Natural killer cell (primary cell): Measurements from ENCODE around the gene SNX22. TPM values are rescaled to one million over a fixed set of nuclear protein-coding genes. Genes with fewer than 3 reads are reported as not detected.

Experiments
- ATAC-seq, 3 donors: fragments of 150-1000 bp in 2 of 3; fragments of 200-7000 bp in 1 of 3; cut with Tn5 transposase; 1 replicate in 1 of 3; 2 replicates in 2 of 3; pipeline ENCODE4 v1.10.0; 2021; ENCODE audit warnings: mild to moderate bottlenecking in 2 of 3, moderate library complexity in 2 of 3
- DNase-seq, 2 donors: peaks; one replicate each; pipeline versions ENCODE4 v3.0.0 to v3.0.0-alpha.2; 2013 to 2021; ENCODE audit warnings: mixed read lengths in 1 of 2
- H3K27ac ChIP-seq: one replicate; pipeline ENCODE4 v1.5.1; 2013; ENCODE audit warnings: mild to moderate bottlenecking, low read length
- H3K27me3 ChIP-seq: one replicate; pipeline ENCODE4 v1.6.1; 2013; ENCODE audit warnings: low read length; ENCODE audit not compliant: control insufficient read depth, insufficient read depth
- H3K36me3 ChIP-seq: one replicate; pipeline ENCODE4 v1.6.1; 2013; ENCODE audit warnings: low read length; ENCODE audit not compliant: control insufficient read depth, insufficient read depth
- H3K4me1 ChIP-seq: one replicate; pipeline ENCODE4 v1.6.1; 2013; ENCODE audit warnings: low read length; ENCODE audit not compliant: control insufficient read depth, insufficient read depth
- H3K4me3 ChIP-seq: one replicate; pipeline ENCODE4 v1.5.1; 2013; ENCODE audit warnings: low read length
- H3K9me3 ChIP-seq: one replicate; pipeline ENCODE4 v1.6.1; 2013; ENCODE audit warnings: low read length; ENCODE audit not compliant: control insufficient read depth, insufficient read depth
- H3K27ac Mint-ChIP-seq, 2 donors: one replicate each; pipeline ENCODE4 v1.8.0; 2022; ENCODE audit warnings: mild to moderate bottlenecking in 2 of 2, mixed read lengths in 2 of 2, moderate library complexity in 1 of 2
- H3K27me3 Mint-ChIP-seq, 2 donors: one replicate each; pipeline ENCODE4 v1.8.0; 2022; ENCODE audit warnings: low read depth in 2 of 2, mixed read lengths in 2 of 2
- H3K36me3 Mint-ChIP-seq: one replicate; pipeline ENCODE4 v1.8.0; 2022; ENCODE audit warnings: mixed read lengths
- H3K4me1 Mint-ChIP-seq, 2 donors: one replicate each; pipeline ENCODE4 v1.8.0; 2022; ENCODE audit warnings: mixed read lengths in 2 of 2
- H3K4me3 Mint-ChIP-seq: one replicate; pipeline ENCODE4 v1.8.0; 2022; ENCODE audit warnings: mild to moderate bottlenecking, moderate library complexity, mixed read lengths
- H3K9me3 Mint-ChIP-seq, 2 donors: one replicate each; pipeline ENCODE4 v1.8.0; 2022; ENCODE audit warnings: mixed read lengths in 2 of 2
- WGBS: methylation state at CpG from one replicate; pipeline ENCODE4 v1.1.7; 2013; ENCODE audit warnings: missing lambda C conversion rate; ENCODE audit not compliant: insufficient coverage; 5-methylcytosine and 5-hydroxymethylcytosine counted together
- intact Hi-C: fragments of 100-400 bp; cut with micrococcal nuclease; formaldehyde crosslinking; loops from one replicate; pipeline ENCODE4 v1.14.2; 2022
- total RNA-seq, 4 donors: library from RNA; stranded (reverse); fragments of 120-200 nt in 1 of 4; gene quantifications; one replicate each; pipeline versions ENCODE4 v1.2.3 to v1.2.4, GENCODE V29; 2013 to 2022
- TF ChIP-seq, protein P1 (sequence below): fragments of 200-600 bp; IDR thresholded peaks from one replicate; pipeline ENCODE4 v1.8.0; 2022; ENCODE audit warnings: antibody characterized with exemption

The SNX22 gene
- total RNA-seq, 3 donors from 2014 or later (not counting 1 experiment from before 2014, with no cell fraction given) = 0.41 to 0.80 (median 0.75) TPM

DNA sequence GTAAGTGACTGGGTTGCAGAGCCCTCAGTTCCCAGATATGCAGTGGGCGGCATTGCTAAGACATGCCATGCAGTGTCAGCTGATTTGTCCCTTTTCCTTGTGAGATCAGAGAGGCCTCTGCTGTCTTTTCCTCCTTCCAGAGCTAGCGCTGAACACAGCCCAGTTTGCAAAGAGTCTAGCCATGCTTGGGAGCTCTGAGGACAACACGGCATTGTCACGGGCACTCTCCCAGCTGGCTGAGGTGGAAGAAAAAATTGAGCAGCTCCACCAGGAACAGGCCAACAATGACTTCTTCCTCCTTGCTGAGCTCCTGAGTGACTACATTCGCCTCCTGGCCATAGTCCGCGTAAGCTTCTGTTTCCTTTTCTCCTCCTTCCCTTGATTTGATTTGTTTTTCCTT, 20.0 kb upstream of the SNX22 start:
- Mint-ChIP-seq H3K36me3 (peaks cover 22% of the 10 kb centered on the region), H3K27me3 (no peaks in the 10 kb centered on the region), H3K27ac (no peak overlapping the region), H3K4me3 (no peak overlapping the region), H3K4me1 (peaks cover 11 to 12% of the 10 kb centered on the region in 2 donors), H3K9me3 (no peaks in the 10 kb centered on the region)
- TF ChIP-seq, protein P1, sequence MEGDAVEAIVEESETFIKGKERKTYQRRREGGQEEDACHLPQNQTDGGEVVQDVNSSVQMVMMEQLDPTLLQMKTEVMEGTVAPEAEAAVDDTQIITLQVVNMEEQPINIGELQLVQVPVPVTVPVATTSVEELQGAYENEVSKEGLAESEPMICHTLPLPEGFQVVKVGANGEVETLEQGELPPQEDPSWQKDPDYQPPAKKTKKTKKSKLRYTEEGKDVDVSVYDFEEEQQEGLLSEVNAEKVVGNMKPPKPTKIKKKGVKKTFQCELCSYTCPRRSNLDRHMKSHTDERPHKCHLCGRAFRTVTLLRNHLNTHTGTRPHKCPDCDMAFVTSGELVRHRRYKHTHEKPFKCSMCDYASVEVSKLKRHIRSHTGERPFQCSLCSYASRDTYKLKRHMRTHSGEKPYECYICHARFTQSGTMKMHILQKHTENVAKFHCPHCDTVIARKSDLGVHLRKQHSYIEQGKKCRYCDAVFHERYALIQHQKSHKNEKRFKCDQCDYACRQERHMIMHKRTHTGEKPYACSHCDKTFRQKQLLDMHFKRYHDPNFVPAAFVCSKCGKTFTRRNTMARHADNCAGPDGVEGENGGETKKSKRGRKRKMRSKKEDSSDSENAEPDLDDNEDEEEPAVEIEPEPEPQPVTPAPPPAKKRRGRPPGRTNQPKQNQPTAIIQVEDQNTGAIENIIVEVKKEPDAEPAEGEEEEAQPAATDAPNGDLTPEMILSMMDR = no peak
- Histone ChIP-seq H3K9me3 (no peaks in the 10 kb centered on the region), H3K27me3 (no peaks in the 10 kb centered on the region), H3K4me1 (no peaks in the 10 kb centered on the region), H3K27ac (no peak overlapping the region), H3K4me3 (no peak overlapping the region), H3K36me3 (peaks cover 84% of the 10 kb centered on the region)
- ATAC-seq (no peak), DNase-seq (no peak)
- intact Hi-C loops = no loop called here
- WGBS = over 99% methylated on average over 7 of the region's 7 CpGs

DNA sequence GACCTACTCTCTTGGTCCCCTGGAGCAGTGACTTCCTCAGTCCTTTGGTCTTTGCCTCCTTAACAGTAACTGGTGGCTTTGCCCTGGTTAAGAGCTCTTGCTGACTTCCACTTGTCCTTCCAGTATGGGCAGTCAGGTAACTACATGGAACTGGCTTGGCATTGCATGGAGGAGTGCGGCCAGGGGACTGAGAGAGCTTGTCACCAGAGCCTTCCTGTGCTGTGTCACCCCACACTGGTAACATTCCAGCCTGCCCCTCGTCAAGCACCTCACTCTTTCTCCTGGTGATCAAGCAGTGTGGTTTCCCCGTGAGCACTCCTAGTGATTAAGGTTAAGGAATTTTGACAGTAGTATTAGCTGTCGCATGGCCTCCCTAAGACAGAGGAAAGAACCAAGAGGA, 19.3 kb upstream of the SNX22 start:
- Histone ChIP-seq H3K27me3 (no peaks in the 10 kb centered on the region), H3K4me1 (no peaks in the 10 kb centered on the region), H3K9me3 (no peaks in the 10 kb centered on the region), H3K27ac (no peak overlapping the region), H3K36me3 (peaks cover 83% of the 10 kb centered on the region), H3K4me3 (no peak overlapping the region)
- no peak overlapping the region for H3K4me3 Mint-ChIP-seq
- ATAC-seq (no peak), DNase-seq (no peak)
- peaks cover 11 to 12% of the 10 kb centered on the region in 2 donors for H3K4me1 Mint-ChIP-seq
- H3K27ac Mint-ChIP-seq = no peak overlapping the region
- H3K9me3 Mint-ChIP-seq = no peaks in the 10 kb centered on the region
- TF ChIP-seq, protein P1 = no peak
- intact Hi-C loops = no loop called here
- WGBS = 96% methylated on average over 4 of the region's 4 CpGs
- peaks cover 18% of the 10 kb centered on the region for H3K36me3 Mint-ChIP-seq
- H3K27me3 Mint-ChIP-seq = no peaks in the 10 kb centered on the region

DNA sequence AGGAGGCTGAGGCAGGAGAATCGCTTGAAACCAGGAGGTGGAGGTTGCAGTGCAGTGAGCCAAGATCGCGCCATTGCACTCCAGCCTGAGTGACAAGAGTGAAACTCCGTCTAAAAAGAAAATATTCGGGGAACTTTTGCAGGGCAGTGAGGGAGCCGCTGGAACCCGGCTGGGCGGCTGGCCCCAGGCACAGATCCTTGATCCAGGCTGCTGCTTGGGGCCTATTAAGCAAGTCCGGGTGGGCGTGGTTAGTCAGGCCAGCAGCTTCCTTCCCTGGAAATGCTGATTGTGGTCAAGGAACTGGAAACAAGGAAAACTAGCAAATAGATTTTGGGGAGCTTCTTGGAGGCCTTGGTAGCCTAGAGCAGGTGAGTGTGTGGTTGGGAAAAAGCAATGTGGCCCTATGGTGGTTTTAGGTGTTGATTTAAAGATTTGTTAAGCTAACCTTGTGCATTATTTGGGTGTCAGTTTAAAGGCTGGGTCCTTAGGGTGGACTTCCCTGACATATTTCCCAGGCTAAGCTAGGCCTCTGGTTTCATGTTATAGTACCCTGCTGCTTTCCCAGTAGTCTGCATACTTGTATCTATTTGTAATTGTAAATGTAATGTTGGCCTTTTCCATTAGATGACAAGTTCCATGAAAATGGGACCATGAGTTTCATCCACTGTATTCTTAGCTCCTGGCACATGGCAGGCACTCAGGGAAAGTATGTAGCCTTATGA, 17.7 kb upstream of the SNX22 start:
- Mint-ChIP-seq H3K4me1 (peaks cover 0 to 8% of the 10 kb centered on the region in 2 donors), H3K9me3 (no peaks in the 10 kb centered on the region), H3K27ac (no peak overlapping the region), H3K4me3 (no peak overlapping the region), H3K36me3 (peaks cover 13% of the 10 kb centered on the region), H3K27me3 (no peaks in the 10 kb centered on the region)
- no peak overlapping the region for H3K4me3 ChIP-seq
- ATAC-seq (no peak), DNase-seq (no peak)
- no peaks in the 10 kb centered on the region for H3K9me3 ChIP-seq
- TF ChIP-seq, protein P1 = no peak
- no peaks in the 10 kb centered on the region for H3K4me1 ChIP-seq
- intact Hi-C loops = no loop called here
- H3K27me3 ChIP-seq = no peaks in the 10 kb centered on the region
- WGBS = 97% methylated on average over 10 of the region's 10 CpGs
- no peak overlapping the region for H3K27ac ChIP-seq
- H3K36me3 ChIP-seq = peaks cover 82% of the 10 kb centered on the region
